ENCODE measurements around the gene POU2F1.

The POU2F1 gene

DNA sequence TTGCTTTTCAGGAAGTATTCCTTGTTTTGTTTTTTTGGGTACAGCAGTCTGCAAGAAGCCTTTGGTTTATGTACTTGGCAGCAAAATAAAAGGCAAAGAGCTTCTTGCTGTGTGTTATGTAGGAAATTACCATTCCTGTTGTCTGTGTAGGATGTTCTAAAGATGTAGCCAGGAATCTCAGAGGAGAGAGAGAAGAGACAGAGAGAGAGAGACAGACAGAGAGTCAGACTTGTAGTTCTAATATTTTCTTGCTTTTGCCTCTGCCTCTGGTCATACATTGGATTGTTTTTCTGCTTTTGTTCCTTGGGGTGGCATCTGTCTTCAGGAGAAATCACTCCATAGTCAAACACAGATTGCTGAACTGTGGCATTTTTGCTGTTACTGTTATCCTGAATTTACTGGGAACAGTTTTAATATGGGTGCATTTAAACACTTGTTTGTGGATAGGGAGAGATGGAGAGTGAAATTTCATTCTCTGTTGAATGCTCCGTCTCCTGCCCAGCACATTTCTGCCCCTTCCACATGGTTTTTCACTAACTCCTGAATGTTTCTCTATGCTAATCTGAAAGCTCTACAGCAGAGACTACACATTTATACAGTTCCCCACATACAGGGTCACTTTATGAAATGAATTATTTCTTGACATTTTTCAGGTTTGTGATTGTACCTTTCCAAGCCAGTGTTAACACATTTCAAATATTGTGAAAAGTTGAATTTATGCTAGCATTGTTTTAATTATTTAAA lies 49.8 kb downstream of the POU2F1 start:
- no peaks in the 10 kb centered on the region for H3K36me3 Mint-ChIP-seq (ENCODE audit: low read depth)
- H3K27me3 Mint-ChIP-seq (ENCODE audit: low read depth) = no peaks in the 10 kb centered on the region
- H3K4me3 Mint-ChIP-seq = no peak overlapping the region
- peaks cover 31% of the 10 kb centered on the region for H3K4me1 Mint-ChIP-seq
- peak overlapping the region; percentile 8 to 10 (median 8) for H3K27ac Mint-ChIP-seq
- no peaks in the 10 kb centered on the region for H3K9me3 Mint-ChIP-seq
- TF ChIP-seq, protein P1, sequence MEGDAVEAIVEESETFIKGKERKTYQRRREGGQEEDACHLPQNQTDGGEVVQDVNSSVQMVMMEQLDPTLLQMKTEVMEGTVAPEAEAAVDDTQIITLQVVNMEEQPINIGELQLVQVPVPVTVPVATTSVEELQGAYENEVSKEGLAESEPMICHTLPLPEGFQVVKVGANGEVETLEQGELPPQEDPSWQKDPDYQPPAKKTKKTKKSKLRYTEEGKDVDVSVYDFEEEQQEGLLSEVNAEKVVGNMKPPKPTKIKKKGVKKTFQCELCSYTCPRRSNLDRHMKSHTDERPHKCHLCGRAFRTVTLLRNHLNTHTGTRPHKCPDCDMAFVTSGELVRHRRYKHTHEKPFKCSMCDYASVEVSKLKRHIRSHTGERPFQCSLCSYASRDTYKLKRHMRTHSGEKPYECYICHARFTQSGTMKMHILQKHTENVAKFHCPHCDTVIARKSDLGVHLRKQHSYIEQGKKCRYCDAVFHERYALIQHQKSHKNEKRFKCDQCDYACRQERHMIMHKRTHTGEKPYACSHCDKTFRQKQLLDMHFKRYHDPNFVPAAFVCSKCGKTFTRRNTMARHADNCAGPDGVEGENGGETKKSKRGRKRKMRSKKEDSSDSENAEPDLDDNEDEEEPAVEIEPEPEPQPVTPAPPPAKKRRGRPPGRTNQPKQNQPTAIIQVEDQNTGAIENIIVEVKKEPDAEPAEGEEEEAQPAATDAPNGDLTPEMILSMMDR (IDR thresholded peaks at IDR 0.05; ENCODE audit: unreplicated experiment in 3 of 3) = no peak

DNA sequence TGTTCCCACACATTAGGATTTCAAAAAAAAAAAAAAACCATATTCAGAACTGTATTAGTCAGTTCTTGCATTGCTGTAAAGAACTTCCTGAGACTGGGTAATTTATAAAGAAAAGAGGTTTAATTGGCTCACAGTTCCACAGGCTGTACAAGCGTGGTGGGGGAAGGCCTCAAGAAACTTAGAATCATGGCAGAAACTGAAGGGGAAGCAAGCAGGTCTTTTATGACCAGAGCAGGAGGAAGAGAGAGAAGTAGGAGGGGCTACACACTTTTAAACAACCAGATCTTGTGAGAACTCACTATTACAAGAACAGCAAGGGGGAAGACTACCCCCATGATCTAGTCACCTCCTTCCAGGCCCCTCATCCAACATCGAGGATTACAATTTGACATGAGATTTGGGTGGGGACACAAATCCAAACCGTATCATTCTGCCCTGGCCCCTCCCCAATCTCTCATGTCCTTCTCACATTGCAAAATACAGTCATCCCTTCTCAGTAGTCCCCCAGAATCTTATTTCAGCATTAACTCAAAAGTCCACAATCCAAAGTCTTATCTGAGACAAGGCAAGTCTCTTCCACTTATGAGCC lies 51.8 kb downstream of the POU2F1 start:
- TF ChIP-seq, protein P1 (IDR thresholded peaks at IDR 0.05; ENCODE audit: unreplicated experiment in 3 of 3) = no peak
- H3K36me3 Mint-ChIP-seq (ENCODE audit: low read depth) = no peaks in the 10 kb centered on the region
- no peaks in the 10 kb centered on the region for H3K9me3 Mint-ChIP-seq
- no peak overlapping the region for H3K27ac Mint-ChIP-seq
- no peaks in the 10 kb centered on the region for H3K27me3 Mint-ChIP-seq (ENCODE audit: low read depth)
- no peak overlapping the region for H3K4me3 Mint-ChIP-seq
- peaks cover 31% of the 10 kb centered on the region for H3K4me1 Mint-ChIP-seq

DNA sequence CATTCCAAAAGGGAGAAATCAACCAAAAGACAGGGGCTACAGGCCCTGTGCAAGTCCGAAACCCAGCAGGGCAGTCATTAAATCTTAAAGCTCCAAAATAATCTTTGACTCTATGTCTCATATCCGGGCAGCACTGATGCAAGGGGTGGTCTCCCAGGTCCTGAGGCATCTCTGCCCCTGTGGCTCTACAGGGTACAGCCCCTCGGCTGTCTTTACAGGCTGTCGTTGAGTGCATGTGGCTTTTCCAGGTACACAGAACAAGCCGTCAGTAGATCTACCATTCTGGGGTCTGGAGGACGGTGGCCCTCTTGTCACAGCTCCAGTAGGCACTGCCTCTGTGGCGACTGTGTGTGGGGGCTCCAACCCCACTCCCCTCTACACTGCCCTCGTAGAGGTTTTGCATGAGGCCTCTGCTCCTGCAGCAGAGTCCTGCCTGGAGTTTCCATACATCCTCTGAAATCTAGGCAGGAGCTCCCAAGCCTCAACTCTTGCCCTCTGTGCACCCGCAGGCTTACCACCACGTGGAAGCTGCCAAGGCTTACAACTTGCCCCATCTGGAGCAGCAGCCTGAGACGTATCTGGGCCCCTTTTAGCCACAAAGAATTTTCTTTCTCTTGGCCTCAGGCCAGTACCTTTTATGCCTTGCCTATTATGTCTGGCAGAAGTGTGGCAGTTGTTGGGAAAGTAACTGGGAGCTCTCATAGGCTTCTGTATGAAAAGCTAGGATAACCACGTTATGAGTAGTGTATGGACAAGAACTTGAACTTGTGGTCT lies 52.5 kb downstream of the POU2F1 start:
- no peaks in the 10 kb centered on the region for H3K27me3 Mint-ChIP-seq (ENCODE audit: low read depth)
- no peaks in the 10 kb centered on the region for H3K9me3 Mint-ChIP-seq
- H3K27ac Mint-ChIP-seq = peak overlapping the region in 1 of 3 experiments; percentile 16
- no peaks in the 10 kb centered on the region for H3K36me3 Mint-ChIP-seq (ENCODE audit: low read depth)
- peaks cover 31% of the 10 kb centered on the region for H3K4me1 Mint-ChIP-seq
- TF ChIP-seq, protein P1 (IDR thresholded peaks at IDR 0.05; ENCODE audit: unreplicated experiment in 3 of 3) = no peak
- no peak overlapping the region for H3K4me3 Mint-ChIP-seq

DNA sequence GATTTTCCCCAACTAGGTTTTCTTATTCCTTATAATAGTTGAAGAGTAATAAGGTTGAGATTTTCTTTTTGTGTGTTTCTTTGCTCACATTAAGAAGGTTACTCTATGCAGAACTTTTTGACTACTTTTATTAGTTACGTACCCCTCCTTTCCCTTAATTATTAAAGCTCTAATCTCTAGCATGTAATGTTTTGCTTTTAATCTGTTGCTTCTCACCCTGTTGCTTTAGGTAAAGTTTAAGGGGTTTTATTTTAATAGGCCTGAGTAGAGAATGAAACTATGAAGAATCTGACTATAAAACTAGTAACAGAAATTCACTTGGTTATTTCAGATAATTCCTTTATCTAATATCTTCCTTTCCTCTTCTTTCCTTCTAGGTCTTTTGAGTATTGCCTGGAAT lies 53.4 kb downstream of the POU2F1 start:
- Mint-ChIP-seq H3K4me1 (peaks cover 26% of the 10 kb centered on the region), H3K4me3 (no peak overlapping the region), H3K9me3 (no peaks in the 10 kb centered on the region), H3K27me3 (ENCODE audit: low read depth) (no peaks in the 10 kb centered on the region), H3K27ac (no peak overlapping the region), H3K36me3 (ENCODE audit: low read depth) (no peaks in the 10 kb centered on the region)
- TF ChIP-seq, protein P1 (IDR thresholded peaks at IDR 0.05; ENCODE audit: unreplicated experiment in 3 of 3) = no peak

DNA sequence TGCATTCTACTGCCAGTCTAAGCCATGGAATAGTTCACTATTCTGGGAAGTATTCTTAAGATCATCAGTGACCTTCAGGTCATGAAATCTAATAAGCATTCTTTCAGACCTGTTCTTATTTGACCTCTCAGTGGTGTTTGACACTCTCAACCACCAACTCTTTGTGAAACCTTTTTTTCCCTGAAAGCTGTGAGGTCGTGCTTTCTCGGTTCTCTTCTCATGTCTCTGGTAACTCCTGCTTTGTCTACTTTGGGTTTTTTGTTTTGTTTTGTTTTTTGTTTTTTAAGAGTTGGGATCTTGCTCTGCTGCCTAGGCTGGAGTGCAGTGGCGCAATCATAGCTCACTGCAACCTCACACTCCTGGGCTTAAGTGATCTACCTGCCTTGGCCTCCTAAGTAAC lies 56.3 kb downstream of the POU2F1 start:
- Mint-ChIP-seq H3K36me3 (ENCODE audit: low read depth) (no peaks in the 10 kb centered on the region), H3K4me3 (no peak overlapping the region), H3K4me1 (peaks cover 29% of the 10 kb centered on the region), H3K27ac (no peak overlapping the region), H3K9me3 (no peaks in the 10 kb centered on the region), H3K27me3 (ENCODE audit: low read depth) (no peaks in the 10 kb centered on the region)
- TF ChIP-seq, protein P1 (IDR thresholded peaks at IDR 0.05; ENCODE audit: unreplicated experiment in 3 of 3) = no peak
